Osteoblast (primary cell): ENCODE data around the gene EIPR1. TPM values are rescaled to one million over a fixed set of nuclear protein-coding genes. Genes with fewer than 3 reads are reported as not detected.
A peak's percentile ranks its signal among the peaks of the same experiment; 100 is the strongest.

Experiments
- DNase-seq: peaks from one replicate; pipeline ENCODE4 v3.0.0; 2011; ENCODE audit warnings: low spot score, mixed read lengths; ENCODE audit not compliant: insufficient read length; ENCODE audit errors: missing footprints
- H2AFZ ChIP-seq: 2 replicates; pipeline ENCODE4 v1.6.0; 2011; ENCODE audit warnings: mild to moderate bottlenecking, low read length
- H3K27ac ChIP-seq: 2 replicates; pipeline ENCODE4 v1.5.1; 2011; ENCODE audit warnings: mild to moderate bottlenecking, low read depth, low read length, moderate library complexity
- H3K27me3 ChIP-seq: 2 replicates; pipeline ENCODE4 v1.6.0; 2012; ENCODE audit warnings: mild to moderate bottlenecking, control low read depth, inconsistent platforms, low read length, moderate library complexity; ENCODE audit not compliant: insufficient read depth
- H3K36me3 ChIP-seq: 2 replicates; pipeline ENCODE4 v1.5.1; 2011; ENCODE audit warnings: mild to moderate bottlenecking, low read length, control low read depth, moderate library complexity; ENCODE audit not compliant: insufficient read depth
- H3K4me1 ChIP-seq: 2 replicates; pipeline ENCODE4 v1.5.1; 2011; ENCODE audit warnings: mild to moderate bottlenecking, low read length, control low read depth, moderate library complexity; ENCODE audit not compliant: insufficient read depth
- H3K4me2 ChIP-seq: 2 replicates; pipeline ENCODE4 v1.6.0; 2011; ENCODE audit warnings: mild to moderate bottlenecking, low read length; ENCODE audit not compliant: insufficient read depth
- H3K4me3 ChIP-seq: fragments of 200-600 bp; sonication (generic); 3 replicates; pipeline ENCODE4 v1.5.1; 2012; ENCODE audit warnings: mild to moderate bottlenecking, low read length, inconsistent platforms; ENCODE audit not compliant: insufficient read depth
- H3K79me2 ChIP-seq: 2 replicates; pipeline ENCODE4 v1.6.0; 2012; ENCODE audit warnings: mild to moderate bottlenecking, low read length, control low read depth, inconsistent platforms; ENCODE audit not compliant: insufficient read depth
- H3K9me3 ChIP-seq: 2 replicates; pipeline ENCODE4 v1.5.1; 2011; ENCODE audit warnings: low read depth, low read length, control low read depth
- H4K20me1 ChIP-seq: 2 replicates; pipeline ENCODE4 v1.6.0; 2012; ENCODE audit warnings: mild to moderate bottlenecking, low read length, control low read depth; ENCODE audit not compliant: insufficient read depth
- total RNA-seq: library from RNA; depleted of rRNA; stranded (reverse); fragments of >200 nt; gene quantifications from 2 replicates; pipeline ENCODE4 v1.2.3, GENCODE V29; 2012
- TF ChIP-seq, protein P1 (sequence below): IDR thresholded peaks from 2 replicates; pipeline ENCODE4 v1.5.1; 2011; ENCODE audit warnings: mild to moderate bottlenecking, low read depth, low read length, moderate library complexity; ENCODE audit errors: extremely low read depth

EIPR1 gene
- total RNA-seq, 1 donor = 17.7 TPM

DNA sequence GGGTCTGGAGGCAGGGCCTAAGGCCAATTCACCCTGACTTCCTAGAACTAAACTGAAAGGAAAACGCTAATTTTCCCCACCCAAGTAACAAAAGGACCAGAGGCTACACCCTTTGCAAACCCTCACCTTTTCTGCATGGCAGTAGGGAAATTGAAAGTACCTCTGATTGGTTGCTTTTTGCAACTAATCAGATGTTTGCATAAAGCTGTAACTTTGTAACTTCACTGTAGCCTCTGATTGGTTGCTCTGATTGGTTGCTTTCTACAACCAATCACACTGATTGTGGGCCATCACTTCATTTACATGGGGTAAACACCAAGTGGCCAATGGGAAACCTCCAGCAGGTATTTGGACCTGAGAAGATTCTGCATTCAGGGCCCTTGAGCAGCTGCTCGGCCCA, 20.8 kb downstream of the EIPR1 start:
- no peak for DNase-seq
- Histone ChIP-seq H3K9me3 (no peaks in the 10 kb centered on the region), H3K4me3 (no peak overlapping the region), H3K36me3 (peaks cover 14% of the 10 kb centered on the region), H2AFZ (no peak overlapping the region), H3K27ac (no peak overlapping the region), H4K20me1 (peaks cover 8% of the 10 kb centered on the region), H3K27me3 (no peaks in the 10 kb centered on the region), H3K4me2 (no peak overlapping the region), H3K79me2 (peaks cover 31% of the 10 kb centered on the region), H3K4me1 (no peaks in the 10 kb centered on the region)
- TF ChIP-seq, protein P1, sequence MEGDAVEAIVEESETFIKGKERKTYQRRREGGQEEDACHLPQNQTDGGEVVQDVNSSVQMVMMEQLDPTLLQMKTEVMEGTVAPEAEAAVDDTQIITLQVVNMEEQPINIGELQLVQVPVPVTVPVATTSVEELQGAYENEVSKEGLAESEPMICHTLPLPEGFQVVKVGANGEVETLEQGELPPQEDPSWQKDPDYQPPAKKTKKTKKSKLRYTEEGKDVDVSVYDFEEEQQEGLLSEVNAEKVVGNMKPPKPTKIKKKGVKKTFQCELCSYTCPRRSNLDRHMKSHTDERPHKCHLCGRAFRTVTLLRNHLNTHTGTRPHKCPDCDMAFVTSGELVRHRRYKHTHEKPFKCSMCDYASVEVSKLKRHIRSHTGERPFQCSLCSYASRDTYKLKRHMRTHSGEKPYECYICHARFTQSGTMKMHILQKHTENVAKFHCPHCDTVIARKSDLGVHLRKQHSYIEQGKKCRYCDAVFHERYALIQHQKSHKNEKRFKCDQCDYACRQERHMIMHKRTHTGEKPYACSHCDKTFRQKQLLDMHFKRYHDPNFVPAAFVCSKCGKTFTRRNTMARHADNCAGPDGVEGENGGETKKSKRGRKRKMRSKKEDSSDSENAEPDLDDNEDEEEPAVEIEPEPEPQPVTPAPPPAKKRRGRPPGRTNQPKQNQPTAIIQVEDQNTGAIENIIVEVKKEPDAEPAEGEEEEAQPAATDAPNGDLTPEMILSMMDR = no peak

DNA sequence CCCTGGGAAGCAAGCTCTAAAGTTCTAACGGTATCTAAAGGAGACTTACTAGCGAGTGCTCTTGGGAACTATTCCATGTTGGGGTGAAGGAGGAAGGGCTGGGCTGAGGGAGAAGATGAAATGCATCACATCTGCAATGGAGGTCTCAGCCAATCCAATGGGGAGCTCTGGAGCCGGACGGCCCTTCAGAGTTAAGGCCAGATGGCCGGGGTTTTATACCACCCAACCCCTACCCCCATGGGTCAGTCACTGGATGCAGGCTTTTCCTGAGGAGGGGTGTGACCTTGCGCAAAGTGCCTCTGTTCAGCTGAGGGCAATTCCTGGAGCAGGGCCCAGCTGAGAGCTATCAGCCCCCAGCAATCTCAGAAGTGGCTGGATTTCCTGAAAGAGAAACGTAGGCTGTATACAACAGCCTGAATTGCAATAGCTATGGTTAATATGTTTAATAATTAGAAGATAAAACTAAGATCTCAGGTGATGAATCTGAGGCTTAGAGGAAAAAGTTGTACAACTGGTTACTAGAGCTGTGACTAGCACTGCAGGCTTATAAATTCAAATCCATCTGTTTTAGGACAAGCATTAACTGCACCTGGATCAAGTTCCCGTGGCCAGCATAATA, 21.6 kb downstream of the EIPR1 start:
- no peak overlapping the region for H3K27ac ChIP-seq
- no peak overlapping the region for H3K4me3 ChIP-seq
- H3K9me3 ChIP-seq = no peaks in the 10 kb centered on the region
- no peak overlapping the region for H2AFZ ChIP-seq
- DNase-seq = no peak
- no peaks in the 10 kb centered on the region for H3K4me1 ChIP-seq
- H4K20me1 ChIP-seq = peaks cover 8% of the 10 kb centered on the region
- peaks cover 30% of the 10 kb centered on the region for H3K79me2 ChIP-seq
- H3K27me3 ChIP-seq = no peaks in the 10 kb centered on the region
- no peak overlapping the region for H3K4me2 ChIP-seq
- TF ChIP-seq, protein P1 = no peak
- peaks cover 14% of the 10 kb centered on the region for H3K36me3 ChIP-seq

DNA sequence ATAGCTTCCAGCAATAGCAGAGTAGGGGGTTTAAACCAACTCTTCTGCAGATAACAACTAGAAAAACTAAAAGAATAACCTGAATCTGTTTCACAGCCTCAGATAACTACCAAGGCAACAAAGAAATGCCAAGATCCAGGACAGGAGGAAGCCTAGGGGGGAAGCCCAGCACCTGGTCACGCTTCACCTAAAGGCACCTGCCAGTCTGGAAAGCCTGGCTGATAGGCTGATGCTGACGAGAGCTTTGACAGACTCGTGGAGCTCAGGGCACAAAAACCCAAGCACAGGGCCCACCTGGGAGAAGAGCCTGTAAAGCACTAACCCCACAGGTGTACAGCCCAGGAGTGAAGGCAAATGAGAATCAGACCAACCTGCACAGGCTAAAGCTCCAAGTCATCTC, 22.6 kb downstream of the EIPR1 start:
- Histone ChIP-seq H4K20me1 (peaks cover 8% of the 10 kb centered on the region), H3K79me2 (peaks cover 28% of the 10 kb centered on the region), H3K36me3 (peaks cover 14% of the 10 kb centered on the region), H3K27ac (no peak overlapping the region), H3K4me1 (no peaks in the 10 kb centered on the region), H3K9me3 (no peaks in the 10 kb centered on the region), H3K4me3 (no peak overlapping the region), H3K4me2 (no peak overlapping the region), H3K27me3 (no peaks in the 10 kb centered on the region), H2AFZ (no peak overlapping the region)
- DNase-seq = no peak
- TF ChIP-seq, protein P1 = no peak

DNA sequence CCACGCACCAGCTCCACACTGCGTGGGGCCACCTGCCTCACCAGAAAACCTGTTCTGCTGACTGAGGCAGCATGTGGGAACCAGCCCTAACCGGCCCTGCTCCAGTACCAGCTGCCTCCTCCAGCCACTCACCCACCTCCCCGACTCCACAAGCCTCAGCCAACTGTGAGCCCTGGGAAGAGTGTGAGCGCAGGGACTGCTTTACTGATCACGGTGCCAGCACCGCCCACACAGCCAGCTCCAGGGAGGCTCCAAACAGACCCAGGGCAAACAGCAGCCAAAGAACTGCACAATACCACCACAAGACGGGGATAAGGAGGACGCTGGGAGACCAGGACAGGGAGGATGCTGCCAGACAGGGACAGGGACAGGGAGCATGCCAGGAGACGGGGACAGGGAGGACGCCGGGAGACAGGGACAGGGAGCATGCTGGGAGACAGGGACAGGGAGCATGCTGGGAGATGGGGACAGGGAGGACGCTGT, 28.4 kb downstream of the EIPR1 start:
- Histone ChIP-seq H4K20me1 (peaks cover 5% of the 10 kb centered on the region), H3K27me3 (no peaks in the 10 kb centered on the region), H3K27ac (no peak overlapping the region), H3K4me3 (no peak overlapping the region), H3K4me1 (no peaks in the 10 kb centered on the region), H2AFZ (peak overlapping the region; percentile 22), H3K36me3 (peaks cover 14% of the 10 kb centered on the region), H3K79me2 (no peaks in the 10 kb centered on the region), H3K4me2 (no peak overlapping the region), H3K9me3 (no peaks in the 10 kb centered on the region)
- TF ChIP-seq, protein P1 = no peak
- DNase-seq = no peak
